ENCODE data around the gene RNASEH2A. TPM values are rescaled to one million over a fixed set of nuclear protein-coding genes. Genes with fewer than 3 reads are reported as not detected.

The RNASEH2A gene
- total and polyA plus RNA-seq, 2 of the 13 experiments (the other 11 are each of a cell fraction or from before 2014, with no cell fraction given) = 25.1 to 35.8 TPM

GRCh38 chr19:12767150-12767549, 39.2 kb upstream of the RNASEH2A start (continued):
- TF ChIP-seq ZNF407 (CRISPR knock-in tag; IDR thresholded peaks at IDR 0.05; ENCODE audit: not compliant biosample characterization) (no peak), U2AF1 (optimal IDR thresholded peaks at IDR 0.05; ENCODE audit: low read depth, low read length) (no peak), ZNF850 (CRISPR knock-in tag; conservative IDR thresholded peaks at IDR 0.05) (no peak), HOXA7 (CRISPR knock-in tag; IDR thresholded peaks at IDR 0.05) (no peak)

GRCh38 chr19:12767666-12768065, 38.7 kb upstream of the RNASEH2A start:
- Histone ChIP-seq H3K79me2 (ENCODE audit: insufficient read depth, low read length) (no peaks in the 10 kb centered on the region), H3K27me3 (ENCODE audit: control insufficient read depth in 1 of 2, insufficient read depth in 2 of 2, low read length in 2 of 2) (no peaks in the 10 kb centered on the region), H3K9ac (ENCODE audit: insufficient read depth, low read depth, low read length) (no peak overlapping the region), H2AFZ (ENCODE audit: low read length) (no peak overlapping the region), H3K27ac (ENCODE audit: extremely low read length, insufficient read depth, low read length) (no peak overlapping the region), H3K4me3 (replicated peaks in 1 of 3; ENCODE audit: insufficient read depth in 1 of 3, low read depth in 2 of 3, low read length in 3 of 3) (no peak overlapping the region), H3K4me1 (ENCODE audit: insufficient read depth, low read length) (0 out of 2 replicates have a peak, but pooled peaks cover 4% of the 10 kb centered on the region), H4K20me1 (ENCODE audit: insufficient read depth, low read length) (no peaks in the 10 kb centered on the region), H3K9me3 (ENCODE audit: low read length) (no peaks in the 10 kb centered on the region), H3K4me2 (ENCODE audit: low read depth, low read length) (no peak overlapping the region), H3K36me3 (replicated peaks in 1 of 2; ENCODE audit: control insufficient read depth in 1 of 2, insufficient read depth in 2 of 2, low read length in 2 of 2) (0 out of 5 replicates have a peak, but pooled peaks cover 0 to 1% of the 10 kb centered on the region in 2 experiments)
- ChIA-PET POLR2A (interaction anchor here (2.4 kb wide), 1 partner anchor 25 kb away, joined by 31 read pairs; the partner anchor contains the start of gene JUNB), CTCF (ENCODE audit: low intra/inter-chr PET ratio, low total read pairs) (no interaction called here)
- WGBS (ENCODE audit: low lambda C conversion rate) = 95% methylated on average over 15 of the region's 15 CpGs
- DNase-seq (ENCODE audit: low spot score) = no peak
- intact Hi-C loops (cut with micrococcal nuclease; ENCODE audit: unreplicated experiment) = loop anchor here (2.0 kb wide), 1 partner anchor 81 kb away; no protein-coding TSS in a partner anchor
- TF ChIP-seq ZMYM2 (CRISPR knock-in tag; IDR thresholded peaks at IDR 0.05) (no peak), ZNF512 (CRISPR knock-in tag; IDR thresholded peaks at IDR 0.05) (no peak), TGIF2 (CRISPR knock-in tag; IDR thresholded peaks at IDR 0.05) (no peak), SP4 (CRISPR knock-in tag; IDR thresholded peaks at IDR 0.05) (no peak)
- BruUV-seq (replicated peaks) = no TSS peak
- in situ Hi-C loops (cut with HindIII; ENCODE audit: extremely low pct_ligation_motif_present, low pct_unique_long_range_greater_than_20kb) = loop anchor here (5.0 kb wide), 1 partner anchor 35 kb away; the partner anchor contains the start of genes PRDX2 and THSD8
- no peak for FAIRE-seq
- ATAC-seq = no peak
